Small intestine (tissue), 7 donors: ENCODE data around the gene FAR2. TPM values are rescaled to one million over a fixed set of nuclear protein-coding genes. Genes with fewer than 3 reads are reported as not detected.

Source experiments
- DNase-seq, 2 donors: peaks; one replicate each; pipeline versions ENCODE4 v3.0.0 to v3.0.0-alpha.2; 2013
- FAIRE-seq: peaks from 2 replicates; lab custom pipeline; 2012; peaks lifted over from hg19 to GRCh38; lab: Jason Lieb, UNC
- H3K27ac ChIP-seq, 3 donors: one replicate each; pipeline ENCODE4 v1.5.1; 2013; ENCODE audit warnings: low read length in 2 of 3, mild to moderate bottlenecking in 2 of 3, control low read depth in 1 of 3, inconsistent platforms in 1 of 3, low read depth in 1 of 3, moderate library complexity in 1 of 3
- H3K27me3 ChIP-seq, 3 donors: one replicate each; pipeline ENCODE4 v1.6.1; 2013; ENCODE audit warnings: low read length in 3 of 3, inconsistent platforms in 1 of 3; ENCODE audit not compliant: control insufficient read depth in 3 of 3, insufficient read depth in 3 of 3
- H3K36me3 ChIP-seq, 3 donors: one replicate each; pipeline ENCODE4 v1.6.1; 2013; ENCODE audit warnings: low read length in 3 of 3, inconsistent platforms in 1 of 3, low read depth in 1 of 3, mild to moderate bottlenecking in 1 of 3, moderate library complexity in 1 of 3; ENCODE audit not compliant: control insufficient read depth in 3 of 3, insufficient read depth in 2 of 3
- H3K4me1 ChIP-seq, 3 donors: one replicate each; pipeline ENCODE4 v1.6.1; 2013; ENCODE audit warnings: low read length in 2 of 3, inconsistent platforms in 1 of 3, low read depth in 1 of 3, mild to moderate bottlenecking in 1 of 3, moderate library complexity in 1 of 3; ENCODE audit not compliant: control insufficient read depth in 3 of 3, insufficient read depth in 2 of 3
- H3K4me3 ChIP-seq, 3 donors: one replicate each; pipeline ENCODE4 v1.5.1; 2013; ENCODE audit warnings: low read length in 3 of 3, control low read depth in 1 of 3, inconsistent platforms in 1 of 3, low read depth in 1 of 3, mild to moderate bottlenecking in 1 of 3, moderate library complexity in 1 of 3
- H3K9me3 ChIP-seq, 2 donors: one replicate each; pipeline ENCODE4 v1.6.1; 2013; ENCODE audit warnings: low read depth in 1 of 2, low read length in 1 of 2; ENCODE audit not compliant: control insufficient read depth in 2 of 2, insufficient read depth in 1 of 2
- WGBS, 3 donors: extraction: QIAGEN DNeasy Blood & Tissue Kit; methylation state at CpG; one replicate each; pipeline ENCODE4 v1.1.7; 2013; 5-methylcytosine and 5-hydroxymethylcytosine counted together
- polyA plus RNA-seq, 4 donors: library from polyadenylated mRNA; stranded (reverse) in 3 of 4; unstranded in 1 of 4; fragments of 200-250 nt in 3 of 4; fragments of 120-200 nt in 1 of 4; gene quantifications; one replicate each; pipeline versions ENCODE4 v1.2.1 to v1.2.3, GENCODE V29; 2013
- donor health status: healthy with polysubstance abuse.
- donor health status: control.
- donor health status: control.
- donor health status: Bipolar disorder and iron deficiency.
- donor health status: healthy.

FAR2 gene
- polyA plus RNA-seq, 4 donors = 9.7 to 25.8 (median 20.4) TPM

DNA sequence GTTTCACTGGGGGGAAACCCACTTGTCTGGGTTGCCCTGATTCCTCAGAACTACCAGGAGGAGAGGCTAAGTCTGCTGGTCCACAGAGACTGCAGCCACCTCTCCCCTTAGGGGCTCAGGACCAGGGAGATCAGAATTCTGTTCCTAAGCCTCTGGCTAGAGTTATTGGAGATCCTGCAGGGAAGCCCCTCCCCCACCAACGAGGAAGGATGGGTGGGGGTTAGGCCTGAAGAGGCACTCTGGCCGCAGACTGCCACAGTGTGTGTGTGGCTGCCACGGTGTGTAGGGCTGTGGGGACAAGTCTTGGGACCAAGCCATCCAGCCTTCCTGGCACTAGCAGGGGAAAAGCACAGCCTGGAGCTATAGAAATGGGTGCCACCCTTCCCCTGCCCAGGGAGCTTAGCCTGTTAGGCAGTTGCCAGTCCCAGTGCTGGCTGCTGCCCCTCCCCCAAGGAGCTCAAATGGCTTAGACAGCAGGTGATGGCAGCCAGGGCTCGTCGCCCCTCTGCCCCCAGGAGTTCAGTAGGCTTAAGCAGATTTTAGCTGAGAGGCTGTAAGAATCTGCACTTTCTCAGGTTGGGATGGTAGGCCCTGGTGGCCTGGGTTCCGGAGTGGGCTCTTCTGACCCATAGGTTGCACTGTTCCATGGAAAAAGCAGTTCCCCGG lies 124.2 kb downstream of the FAR2 start:
- no peaks in the 10 kb centered on the region for H3K4me1 ChIP-seq
- H3K4me3 ChIP-seq = no peak overlapping the region
- WGBS, 3 donors = 81 to 88% (median 87%) methylated on average over 7 of the region's 7 CpGs
- no peak for DNase-seq
- no peak for FAIRE-seq
- no peaks in the 10 kb centered on the region for H3K27me3 ChIP-seq
- no peaks in the 10 kb centered on the region for H3K9me3 ChIP-seq
- H3K27ac ChIP-seq = no peak overlapping the region
- H3K36me3 ChIP-seq = peaks cover 0 to 12% (median 0%) of the 10 kb centered on the region in 3 donors

DNA sequence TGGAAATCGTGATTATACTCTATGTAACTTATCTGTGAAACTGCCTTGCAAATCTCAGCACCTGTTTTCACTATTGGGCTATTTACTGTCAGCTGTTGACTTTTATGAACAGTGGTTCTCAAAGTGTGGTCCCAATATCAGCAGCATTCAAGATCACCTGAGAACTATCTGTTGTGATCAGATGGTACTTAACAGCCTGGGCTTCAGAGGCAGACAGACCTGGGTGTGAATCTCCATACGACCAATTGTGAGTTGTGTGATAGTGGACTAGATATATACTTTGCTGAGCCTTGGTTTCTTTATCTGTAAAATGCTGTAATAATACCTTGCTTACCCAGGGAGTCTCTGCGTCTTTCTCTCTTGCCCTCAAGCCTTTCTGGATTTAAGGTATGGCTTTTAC lies 126.8 kb downstream of the FAR2 start:
- no peak for DNase-seq
- WGBS, 3 donors = 90 to 96% (median 95%) methylated on average over 3 of the region's 3 CpGs
- no peaks in the 10 kb centered on the region for H3K9me3 ChIP-seq
- H3K27ac ChIP-seq = no peak overlapping the region
- H3K36me3 ChIP-seq = peaks cover 0 to 9% (median 0%) of the 10 kb centered on the region in 3 donors
- no peak for FAIRE-seq
- no peak overlapping the region for H3K4me3 ChIP-seq
- no peaks in the 10 kb centered on the region for H3K4me1 ChIP-seq
- H3K27me3 ChIP-seq = no peaks in the 10 kb centered on the region

DNA sequence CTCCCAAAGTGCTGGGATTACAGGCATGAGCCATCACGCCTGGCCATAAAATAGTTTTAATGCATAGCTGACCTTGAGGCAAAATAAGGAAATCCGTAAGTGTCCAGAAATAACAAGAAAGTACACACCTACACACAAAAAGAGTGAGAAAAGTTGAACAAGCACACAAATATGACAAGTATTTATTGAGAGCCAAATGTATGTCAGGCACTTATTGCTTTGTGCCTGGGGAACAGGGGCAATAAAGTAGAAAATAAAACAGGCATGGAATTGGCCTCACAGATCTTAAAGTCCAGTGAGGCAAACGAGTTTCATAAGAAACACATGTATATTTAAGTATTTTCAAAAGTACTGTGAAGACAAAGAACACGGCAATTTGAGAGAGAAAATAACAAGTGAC lies 128.2 kb downstream of the FAR2 start:
- Histone ChIP-seq H3K9me3 (no peaks in the 10 kb centered on the region), H3K4me3 (no peak overlapping the region), H3K36me3 (peaks cover 0 to 9% (median 0%) of the 10 kb centered on the region in 3 donors), H3K4me1 (no peaks in the 10 kb centered on the region), H3K27ac (peak overlapping the region in 1 of 3 donors; percentile 11), H3K27me3 (no peaks in the 10 kb centered on the region)
- DNase-seq = peak in 1 of 2 donors; percentile 38
- FAIRE-seq = no peak
- WGBS, 3 donors = 79 to 87% (median 81%) methylated on average over 4 of the region's 4 CpGs

DNA sequence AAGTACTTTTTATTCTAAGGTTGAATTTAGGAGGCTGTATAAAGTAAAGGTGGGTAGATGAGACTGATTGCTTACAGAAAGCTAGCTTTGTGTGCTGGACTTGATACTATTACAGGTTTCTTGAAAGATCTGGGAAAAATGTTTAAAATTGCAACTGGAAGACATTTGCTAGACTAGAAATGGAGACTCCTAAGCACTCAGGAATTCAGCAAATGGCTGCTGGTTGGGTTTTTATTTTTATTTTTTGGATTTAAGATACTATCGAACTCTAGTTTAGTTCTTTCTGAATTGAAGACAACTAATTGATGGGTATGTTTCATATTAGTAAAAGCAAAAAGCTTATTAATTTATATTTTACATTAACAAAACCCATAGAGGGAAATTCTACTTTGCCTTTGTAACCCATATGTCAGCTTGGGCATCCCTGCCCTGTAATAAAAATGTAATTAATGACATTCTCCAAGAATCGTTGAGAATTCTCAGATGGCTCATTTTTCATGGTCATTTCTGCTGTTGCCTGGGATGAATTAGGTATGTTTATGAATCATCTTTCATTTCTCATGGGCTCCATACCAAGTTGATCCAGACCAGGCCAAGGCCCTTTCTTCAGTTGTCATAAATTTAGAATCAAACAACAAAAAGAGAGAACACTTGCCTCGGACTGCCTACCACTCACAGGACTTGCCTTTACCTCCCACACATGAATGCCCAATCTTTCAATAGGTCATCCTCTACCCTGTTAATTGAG lies 129.8 kb downstream of the FAR2 start:
- Histone ChIP-seq H3K36me3 (no peaks in the 10 kb centered on the region), H3K4me1 (no peaks in the 10 kb centered on the region), H3K27me3 (no peaks in the 10 kb centered on the region), H3K27ac (no peak overlapping the region), H3K9me3 (no peaks in the 10 kb centered on the region), H3K4me3 (no peak overlapping the region)
- no peak for FAIRE-seq
- no peak for DNase-seq
- WGBS, 3 donors = 64 to 78% (median 73%) methylated on average over 3 of the region's 3 CpGs

DNA sequence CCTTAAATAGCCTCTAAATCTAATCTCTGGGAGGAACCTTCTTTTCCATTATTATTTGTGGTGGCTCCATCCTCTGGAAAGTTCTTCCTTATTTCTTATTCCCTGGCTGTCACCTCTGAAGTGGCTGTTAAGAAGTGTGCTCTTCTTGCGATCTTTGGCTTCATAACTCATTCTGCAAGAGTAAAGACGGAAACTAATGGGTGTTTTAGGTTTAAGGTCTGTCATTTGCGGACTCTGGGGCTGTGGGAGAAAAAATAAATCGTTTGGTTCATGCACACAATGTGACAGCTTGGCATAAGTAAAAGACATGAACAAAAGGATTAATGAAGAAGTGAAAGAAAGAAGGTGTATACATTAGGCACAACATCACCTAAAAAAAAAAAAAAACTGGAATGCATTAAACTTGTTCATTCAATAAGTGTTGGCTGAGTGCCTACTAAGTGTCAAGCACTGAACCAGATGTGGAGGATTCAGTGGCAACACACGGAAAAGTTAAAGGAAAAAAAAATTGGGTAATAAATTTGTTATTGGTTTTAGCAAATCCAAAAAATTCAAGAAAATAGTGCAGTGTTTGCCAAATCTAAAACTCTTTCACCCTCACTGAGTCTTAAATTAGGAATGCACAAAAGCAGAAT lies 132.4 kb downstream of the FAR2 start:
- H3K4me3 ChIP-seq = no peak overlapping the region
- FAIRE-seq (no peak), DNase-seq (no peak)
- no peak overlapping the region for H3K27ac ChIP-seq
- no peaks in the 10 kb centered on the region for H3K36me3 ChIP-seq
- H3K27me3 ChIP-seq = no peaks in the 10 kb centered on the region
- 83 to 93% (median 93%) methylated on average over 5 of the region's 5 CpGs for WGBS, 3 donors
- no peaks in the 10 kb centered on the region for H3K9me3 ChIP-seq
- H3K4me1 ChIP-seq = no peaks in the 10 kb centered on the region

DNA sequence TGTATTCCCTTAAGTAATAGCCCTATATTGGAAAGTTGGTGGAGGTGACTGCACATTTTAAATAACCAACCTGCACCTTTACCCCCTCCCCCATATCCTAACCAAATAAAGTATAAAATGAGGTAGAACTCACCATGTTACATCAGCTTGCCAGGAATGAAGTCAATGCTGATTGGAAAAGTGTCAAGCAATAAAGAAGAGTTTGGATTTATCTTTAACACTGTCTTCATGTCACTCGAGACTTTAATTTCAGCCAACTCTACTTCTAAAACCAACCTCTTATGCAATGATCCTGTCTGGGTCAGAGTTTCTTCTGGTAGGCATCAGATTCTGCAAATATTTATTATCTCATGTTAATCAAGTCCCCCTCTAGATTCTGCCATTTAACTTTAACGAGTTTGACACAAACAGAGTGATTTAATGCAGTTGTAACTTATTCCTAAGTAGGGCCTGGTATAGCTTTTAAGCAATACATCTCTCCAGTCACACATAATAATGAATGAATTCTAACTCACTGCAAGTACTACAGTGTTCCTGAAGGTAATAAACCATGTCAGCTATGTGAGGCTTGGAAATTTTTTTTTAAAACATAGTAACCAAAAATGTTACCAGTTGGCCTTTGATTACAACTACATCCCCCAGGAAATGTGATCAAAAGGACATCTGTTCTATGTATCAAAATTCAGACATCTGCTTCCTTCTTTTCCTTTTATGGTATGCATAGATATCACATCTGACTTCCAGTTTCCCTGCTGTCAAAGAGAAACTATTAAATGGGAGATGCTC lies 133.1 kb downstream of the FAR2 start:
- Histone ChIP-seq H3K36me3 (no peaks in the 10 kb centered on the region), H3K9me3 (no peaks in the 10 kb centered on the region), H3K4me3 (no peak overlapping the region), H3K27me3 (no peaks in the 10 kb centered on the region), H3K27ac (no peak overlapping the region), H3K4me1 (no peaks in the 10 kb centered on the region)
- DNase-seq (no peak), FAIRE-seq (no peak)
- 55 to 84% (median 74%) methylated on average over 2 of the region's 2 CpGs for WGBS, 3 donors

DNA sequence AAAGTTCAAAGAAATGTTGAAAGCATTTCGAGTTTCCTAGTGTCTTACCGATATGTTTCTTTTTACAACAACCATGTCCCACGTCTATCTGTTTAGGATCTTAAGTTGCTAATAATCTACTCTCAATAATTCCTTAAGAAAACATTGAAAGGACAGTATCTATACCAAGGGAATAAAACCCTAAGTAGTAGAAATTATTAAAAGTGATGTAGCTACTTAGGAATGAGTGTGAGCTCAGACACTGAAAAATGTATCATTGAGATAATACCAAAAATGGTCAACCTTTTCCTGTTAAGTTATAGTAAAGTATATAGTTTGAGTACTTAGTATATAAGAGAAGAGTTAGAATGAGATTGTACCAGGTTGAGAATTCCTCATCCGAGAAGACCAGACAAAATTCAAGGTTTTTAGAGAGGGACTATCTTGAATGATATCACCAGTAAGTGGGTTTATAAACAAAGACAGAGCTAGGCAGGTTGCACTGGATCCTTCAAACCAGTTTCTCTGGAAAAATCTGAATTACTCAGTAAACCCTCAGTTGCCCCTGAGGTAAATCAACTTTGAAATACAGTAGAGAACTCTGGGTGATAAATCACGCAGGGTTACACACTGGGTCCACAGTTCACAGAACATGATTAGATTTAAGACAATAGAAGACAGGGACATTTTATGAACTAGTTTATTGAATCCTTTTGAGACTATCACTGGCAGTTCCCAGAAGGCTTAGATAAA lies 135.1 kb downstream of the FAR2 start:
- no peak overlapping the region for H3K4me3 ChIP-seq
- 82 to 83% (median 83%) methylated on average over 5 of the region's 5 CpGs for WGBS, 3 donors
- no peaks in the 10 kb centered on the region for H3K4me1 ChIP-seq
- H3K36me3 ChIP-seq = no peaks in the 10 kb centered on the region
- H3K9me3 ChIP-seq = no peaks in the 10 kb centered on the region
- DNase-seq = peak; percentile 11 to 37
- no peak for FAIRE-seq
- no peaks in the 10 kb centered on the region for H3K27me3 ChIP-seq
- H3K27ac ChIP-seq = no peak overlapping the region
